22Rv1 (cell line): ENCODE results near the gene PSMB2.

Experiments
- H3K27ac ChIP-seq: fragments of 450-650 bp; 2 replicates; pipeline ENCODE4 v1.5.1; 2017
- CTCF ChIP-seq: fragments of 450-650 bp; IDR thresholded peaks from 2 replicates; pipeline ENCODE4 v1.5.1; 2017; ENCODE audit warnings: mild to moderate bottlenecking
- ZFX ChIP-seq: fragments of 450-650 bp; IDR thresholded peaks from 2 replicates; pipeline ENCODE4 v1.6.1; 2017; ENCODE audit warnings: antibody characterized with exemption, borderline replicate concordance

PSMB2 gene

DNA sequence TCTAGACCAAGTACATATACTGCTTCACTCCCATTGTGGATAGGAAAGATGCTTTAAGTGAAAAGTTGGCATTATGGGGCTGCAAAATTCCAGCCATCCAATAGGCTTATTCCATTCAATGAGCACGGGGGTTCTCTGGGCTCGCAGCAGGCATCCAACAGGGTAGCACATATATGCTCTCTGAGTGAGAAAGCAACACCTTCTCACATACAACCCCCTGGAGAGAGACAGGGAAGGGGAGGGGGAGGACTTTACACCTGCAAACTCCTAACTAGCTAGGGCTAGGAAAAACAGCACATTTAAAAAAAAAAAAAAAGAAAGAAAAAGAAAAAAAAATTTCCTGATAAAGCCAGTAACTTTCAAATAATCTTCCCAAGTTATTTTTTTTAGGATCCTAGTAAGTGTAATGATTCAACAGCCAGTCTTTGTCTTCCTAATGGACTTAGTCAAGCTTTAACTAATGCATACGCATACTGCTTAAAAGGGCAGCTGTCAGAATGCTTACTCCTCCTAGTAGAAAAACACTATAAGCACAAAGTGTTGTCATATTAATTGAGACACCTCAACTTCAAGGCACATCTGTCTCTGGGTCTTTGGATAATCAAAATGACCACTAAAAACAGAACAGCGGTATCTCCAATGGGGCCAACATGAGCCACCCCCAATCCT is 18.7 kb downstream of the PSMB2 start:
- H3K27ac ChIP-seq: no peak overlapping the region
- TF ChIP-seq CTCF: no peak
- no peak for TF ChIP-seq ZFX

- TF ChIP-seq ZFX (no peak), CTCF (no peak)
- no peak overlapping the region for H3K27ac ChIP-seq
Observed at GRCh38 chr1:35619237-35620121, 21.8 kb downstream of the PSMB2 start.

- TF ChIP-seq ZFX (no peak), CTCF (no peak)
- H3K27ac ChIP-seq: no peak overlapping the region
Observed at GRCh38 chr1:35615440-35615839, 25.9 kb downstream of the PSMB2 start.

DNA sequence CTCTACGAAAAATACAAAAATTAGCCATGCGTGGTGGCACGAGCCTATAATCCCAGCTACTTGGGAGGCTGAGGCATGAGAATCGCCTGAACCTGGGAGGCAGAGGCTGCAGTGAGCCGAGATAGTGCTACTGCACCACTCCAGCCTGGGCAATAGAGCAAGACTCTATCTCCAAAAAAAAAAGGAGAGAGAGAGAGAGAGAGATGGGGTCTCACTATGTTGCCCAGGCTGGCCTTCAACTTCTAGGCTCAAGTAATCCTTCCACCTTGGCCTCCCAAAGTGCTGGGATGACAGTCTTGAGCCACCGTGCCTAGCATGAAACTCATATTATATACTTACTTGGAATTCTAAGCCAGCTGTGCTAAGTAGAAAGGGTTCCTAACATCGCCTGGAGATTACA is 29.7 kb downstream of the PSMB2 start:
- TF ChIP-seq CTCF: no peak
- no peak for TF ChIP-seq ZFX
- H3K27ac ChIP-seq: no peak overlapping the region

GRCh38 chr1:35605867-35606182 is 35.5 kb downstream of the PSMB2 start:
- no peak for TF ChIP-seq ZFX
- no peak for TF ChIP-seq CTCF
- H3K27ac ChIP-seq: no peak overlapping the region

GRCh38 chr1:35605071-35605866 is 36.1 kb downstream of the PSMB2 start:
- no peak for TF ChIP-seq ZFX
- TF ChIP-seq CTCF: no peak
- H3K27ac ChIP-seq: no peak overlapping the region

DNA sequence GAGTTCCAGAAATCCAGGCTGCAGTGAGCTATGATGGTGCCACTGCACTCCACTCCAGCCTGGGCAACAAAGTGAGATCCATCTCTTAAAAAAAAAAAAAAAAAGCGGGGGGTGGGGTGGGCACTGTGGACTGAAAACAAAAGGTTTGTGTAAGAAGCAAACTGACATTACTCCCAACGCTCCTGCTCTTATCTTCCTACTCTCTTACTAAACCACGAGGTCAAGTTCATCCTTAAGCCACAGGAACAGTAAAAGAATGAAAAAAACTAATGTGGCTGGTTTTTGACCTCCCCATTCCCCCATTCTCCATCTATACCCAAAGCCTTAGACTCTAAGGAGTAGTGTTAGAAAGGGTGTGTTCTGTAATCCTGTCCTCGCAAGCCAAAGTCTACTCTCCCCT is 37.4 kb downstream of the PSMB2 start:
- no peak overlapping the region for H3K27ac ChIP-seq
- TF ChIP-seq CTCF (no peak), ZFX (no peak)
